HG03095 (cell line): ENCODE data around the gene NOL4L.

ENCODE experiments used
- ATAC-seq: cut with Tn5 transposase; IDR thresholded peaks from one replicate; pipeline ENCODE4 v1.9.1; 2021; ENCODE audit warnings: moderate library complexity; ENCODE audit not compliant: unreplicated experiment

NOL4L gene

GRCh38 chr20:32613192-32614053, 28.3 kb upstream of the NOL4L start:
- no peak for ATAC-seq

DNA sequence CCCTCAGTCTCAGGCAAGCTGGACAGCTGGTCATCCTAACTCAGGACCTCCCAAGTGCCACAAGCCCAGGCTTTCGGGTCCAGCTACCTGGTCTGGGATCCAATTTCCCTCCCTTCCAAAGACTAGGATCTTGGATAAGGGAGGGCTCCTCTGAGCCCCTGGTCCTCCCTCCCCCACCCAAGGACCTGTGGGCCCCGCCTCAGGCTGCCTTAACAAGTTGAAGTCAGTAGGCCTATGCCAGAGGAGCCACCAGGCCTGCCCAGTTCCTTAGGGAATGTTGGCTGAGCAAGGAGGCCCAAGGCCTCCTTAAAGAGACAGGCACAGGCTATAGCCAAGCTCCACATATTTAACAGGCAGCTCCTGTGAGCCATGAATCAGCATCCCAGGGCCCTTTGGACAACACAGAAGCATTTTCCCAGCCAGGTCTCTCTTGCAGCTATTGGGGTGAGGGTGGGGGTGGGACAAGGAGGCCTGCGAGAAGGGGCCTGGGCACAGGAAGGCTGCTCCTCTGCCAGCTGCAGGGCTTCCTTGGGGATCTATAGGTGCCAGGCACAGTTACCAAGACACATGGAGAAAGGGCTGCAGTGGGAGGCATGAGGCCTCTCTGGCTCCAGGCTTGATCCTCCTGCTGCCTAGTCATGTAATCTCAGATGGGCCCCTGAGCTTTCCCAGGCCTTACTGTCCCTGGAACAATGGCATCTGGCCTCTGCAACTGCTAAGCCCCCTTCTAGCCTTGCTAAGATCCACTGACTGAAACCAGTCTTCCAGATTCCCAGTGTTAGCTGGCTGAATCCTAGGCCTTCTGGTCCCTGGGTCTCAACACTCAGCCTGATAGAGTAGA, 27.4 kb upstream of the NOL4L start:
- ATAC-seq: no peak

GRCh38 chr20:32611868-32612267, 26.7 kb upstream of the NOL4L start:
- no peak for ATAC-seq

- no peak for ATAC-seq
These were observed 26.2 kb upstream of the NOL4L start for GRCh38 chr20:32611286-32611685.

- no peak for ATAC-seq
These were observed 25.5 kb upstream of the NOL4L start for GRCh38 chr20:32610472-32611218.

- no peak for ATAC-seq
These were observed 24.9 kb upstream of the NOL4L start for GRCh38 chr20:32609993-32610392.

DNA sequence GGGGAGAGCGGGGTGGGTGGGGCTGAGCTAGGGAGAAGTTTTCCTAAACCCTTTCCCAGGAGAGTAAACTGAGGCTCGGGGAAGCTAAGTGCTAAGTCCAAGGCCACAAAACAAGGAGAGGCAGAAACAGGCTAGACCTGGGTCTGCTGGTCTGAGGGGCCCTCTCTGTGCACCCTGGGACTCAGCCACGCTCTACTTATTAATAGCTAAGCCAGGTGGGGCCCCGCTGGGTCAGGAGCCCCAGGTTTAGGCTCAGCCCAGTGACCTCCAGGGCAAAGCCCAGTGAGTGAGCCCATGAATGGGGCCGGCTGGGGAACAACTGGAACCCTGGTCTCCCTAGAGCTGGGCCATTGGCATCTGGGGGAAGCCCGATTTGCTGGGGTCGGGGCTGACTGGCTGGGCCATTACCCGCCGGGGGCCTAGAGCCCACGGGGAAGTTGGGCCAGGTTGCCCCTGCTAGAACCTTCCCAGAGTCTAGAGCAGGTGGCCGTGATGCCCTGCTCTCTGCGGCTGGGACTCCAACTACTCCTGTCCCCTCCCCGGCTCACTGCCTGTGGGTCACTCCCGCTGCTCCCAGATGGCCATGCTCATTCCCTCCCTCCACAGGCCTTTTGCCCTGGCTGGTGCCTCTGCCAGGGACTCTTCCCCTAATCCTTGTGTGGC, 24.1 kb upstream of the NOL4L start:
- no peak for ATAC-seq

- ATAC-seq: no peak
These were observed 23.5 kb upstream of the NOL4L start for GRCh38 chr20:32608664-32609015.

DNA sequence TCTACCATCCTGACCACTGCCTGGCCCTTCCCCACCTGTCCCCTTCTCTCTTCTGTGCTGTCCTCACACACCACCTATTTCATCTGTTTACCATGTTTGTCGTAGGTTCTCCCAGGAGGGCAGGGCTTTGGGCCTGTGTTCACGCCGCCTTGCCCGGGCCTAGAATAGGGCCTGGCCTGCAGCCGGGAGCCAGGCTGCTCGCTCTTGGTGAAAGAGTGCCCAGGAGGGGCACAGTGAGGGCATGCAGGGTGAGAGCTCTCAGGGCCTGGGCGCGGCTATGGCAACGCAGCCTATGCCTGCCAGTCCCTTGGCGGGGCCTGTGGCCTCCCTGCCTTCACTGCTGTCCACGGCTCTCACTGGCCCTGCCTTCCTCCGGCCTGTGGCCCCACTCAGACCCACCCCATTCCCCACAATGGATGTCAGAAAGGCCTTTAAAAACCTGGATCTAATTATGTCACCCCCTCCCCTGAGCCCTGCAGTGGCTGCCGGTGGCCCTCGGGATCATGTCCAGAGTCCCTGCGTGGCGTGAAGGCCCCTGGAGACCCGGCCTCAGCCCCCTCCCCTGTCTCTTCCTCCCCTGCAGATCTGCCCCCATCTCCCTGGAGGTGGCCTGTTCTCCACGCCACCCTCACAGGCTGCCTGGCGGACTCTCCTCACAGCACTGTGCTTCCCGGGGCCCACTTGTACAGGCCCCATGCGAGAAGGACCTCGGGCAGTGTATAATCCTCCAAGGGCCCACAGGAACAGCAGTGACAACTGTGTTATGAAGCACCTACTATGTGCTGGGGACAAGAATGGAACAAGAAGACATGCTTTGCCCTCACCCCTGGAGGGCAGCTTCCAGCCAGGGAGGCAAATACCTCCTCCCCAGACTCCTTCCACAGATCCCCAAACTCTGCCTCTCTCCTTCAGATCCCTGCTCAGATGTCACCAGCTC, 22.9 kb upstream of the NOL4L start:
- ATAC-seq: no peak

DNA sequence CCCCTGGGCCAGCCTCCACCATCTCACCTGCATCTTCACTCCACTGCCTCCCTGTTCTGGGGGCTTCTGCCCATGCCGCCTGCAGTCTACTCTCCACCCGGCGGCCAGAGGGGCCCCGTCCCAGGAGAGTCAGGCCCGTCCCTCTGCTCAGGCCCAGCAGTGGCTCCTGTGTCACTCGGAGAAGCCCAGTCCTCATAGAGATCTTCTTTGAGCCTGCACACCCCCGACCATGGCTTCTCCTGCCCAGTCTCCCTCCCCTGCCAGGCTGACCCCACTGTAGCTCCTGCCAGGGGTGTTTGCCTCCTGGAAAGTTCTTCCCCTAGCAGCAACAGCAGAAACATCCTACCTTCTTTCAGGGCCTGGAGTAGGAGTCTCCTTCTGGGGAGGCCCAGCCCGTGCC, 22.2 kb upstream of the NOL4L start:
- ATAC-seq: no peak

- ATAC-seq: no peak
These were observed 21.7 kb upstream of the NOL4L start for GRCh38 chr20:32606790-32607189.

DNA sequence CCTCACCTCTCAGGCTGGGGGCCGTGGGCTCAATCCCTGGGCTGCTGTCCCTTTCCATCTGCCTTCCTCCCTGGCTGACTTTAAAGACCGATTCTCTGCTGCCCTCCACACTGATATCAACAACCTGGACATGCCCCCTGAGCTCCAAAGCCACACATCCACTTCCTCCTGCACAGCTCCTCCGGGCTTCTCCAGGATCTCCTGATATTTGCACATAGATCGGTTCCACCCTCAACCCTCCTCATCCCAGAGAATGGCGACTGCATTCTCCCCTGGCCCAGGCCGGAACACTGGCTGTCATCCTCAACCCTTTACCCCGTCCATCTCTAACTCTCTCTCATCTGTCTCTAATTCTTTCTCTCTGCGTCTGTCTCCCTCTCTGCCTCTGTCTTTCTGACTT, 21.0 kb upstream of the NOL4L start:
- no peak for ATAC-seq

DNA sequence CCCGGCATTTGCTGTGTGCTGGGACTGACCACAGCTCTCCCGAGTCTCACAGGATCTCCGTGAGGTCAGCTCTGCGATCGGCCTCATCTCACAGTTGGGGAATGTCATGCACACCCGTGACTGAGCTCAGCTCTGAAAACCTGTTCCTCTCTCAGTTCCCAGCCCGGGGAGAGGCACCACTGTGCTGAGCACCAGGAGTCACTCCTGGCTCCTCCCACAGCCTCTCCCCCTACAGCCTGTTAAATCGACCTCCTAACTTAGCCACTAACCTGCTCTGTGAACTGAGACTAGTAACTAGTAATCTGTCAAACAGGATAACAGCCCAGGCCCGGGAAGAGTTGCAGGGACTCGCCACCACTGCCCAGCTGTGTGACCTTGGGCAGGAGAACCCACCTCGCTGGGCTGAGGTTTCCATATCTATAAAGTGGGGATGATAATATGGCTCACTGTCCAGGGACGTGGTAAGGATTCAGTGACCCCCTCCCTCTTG, 20.1 kb upstream of the NOL4L start:
- no peak for ATAC-seq

DNA sequence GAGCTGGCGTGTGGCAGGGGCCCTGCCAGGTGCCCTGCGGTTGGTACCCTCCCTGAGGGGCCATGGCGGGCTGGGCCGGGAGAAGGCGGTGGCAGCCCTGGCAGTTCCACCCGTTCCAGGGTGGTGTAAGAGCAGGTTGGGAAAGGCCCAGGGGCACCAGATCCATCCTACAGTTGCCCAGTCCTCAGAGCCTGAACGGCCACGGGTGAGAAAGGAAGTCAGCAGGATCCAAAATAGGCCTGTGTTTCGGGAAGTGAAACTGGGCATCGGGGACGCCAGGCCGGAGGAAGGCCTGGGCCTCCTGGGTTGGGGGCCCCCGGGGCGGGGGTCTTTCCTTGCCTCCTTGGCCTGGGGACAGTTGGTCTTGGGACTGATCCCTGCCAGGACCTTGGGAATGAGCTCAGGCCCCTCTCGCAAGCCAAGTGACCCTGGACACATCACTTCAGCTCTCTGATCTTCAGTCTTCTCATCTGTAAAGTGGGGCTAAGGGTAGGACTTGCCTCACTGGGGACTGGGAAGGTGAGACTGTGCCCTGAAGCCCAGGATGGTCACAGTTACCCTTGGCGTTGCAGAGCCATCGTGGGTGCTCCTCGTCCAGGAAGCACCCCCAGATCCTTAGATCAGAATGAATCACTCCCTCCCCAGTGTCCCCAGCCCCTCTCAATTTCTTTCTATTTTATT, 18.1 kb upstream of the NOL4L start:
- no peak for ATAC-seq

- no peak for ATAC-seq
These were observed 17.1 kb upstream of the NOL4L start for GRCh38 chr20:32602273-32602672.

DNA sequence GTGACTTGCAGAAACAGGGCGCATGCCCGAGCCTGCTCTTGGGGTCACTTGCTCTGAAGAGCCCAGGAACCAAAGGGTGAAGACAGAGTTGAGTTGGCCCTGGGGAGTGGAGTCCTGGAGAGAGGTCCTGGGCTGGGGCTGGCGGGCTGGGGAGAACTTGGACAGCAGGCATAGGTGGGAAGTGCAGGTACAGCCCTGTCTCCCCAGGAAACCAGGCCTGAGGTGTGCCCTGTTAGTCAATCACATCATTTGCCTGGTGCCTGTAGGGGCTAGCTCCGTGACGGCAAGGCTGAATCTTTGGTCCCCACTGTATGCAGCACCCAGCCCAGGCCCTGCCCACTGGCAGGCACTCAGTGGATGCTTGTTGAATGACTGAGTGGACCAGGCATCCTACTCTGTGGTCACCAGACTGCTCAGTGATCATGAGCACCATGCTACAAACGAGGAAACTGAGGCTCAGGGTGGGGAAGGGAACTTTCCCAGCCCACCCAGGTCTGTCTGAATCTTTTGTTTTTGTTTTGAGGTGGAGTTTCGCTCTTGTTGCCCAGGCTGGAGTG, 15.6 kb upstream of the NOL4L start:
- no peak for ATAC-seq

GRCh38 chr20:32599783-32600340, 14.7 kb upstream of the NOL4L start:
- no peak for ATAC-seq

DNA sequence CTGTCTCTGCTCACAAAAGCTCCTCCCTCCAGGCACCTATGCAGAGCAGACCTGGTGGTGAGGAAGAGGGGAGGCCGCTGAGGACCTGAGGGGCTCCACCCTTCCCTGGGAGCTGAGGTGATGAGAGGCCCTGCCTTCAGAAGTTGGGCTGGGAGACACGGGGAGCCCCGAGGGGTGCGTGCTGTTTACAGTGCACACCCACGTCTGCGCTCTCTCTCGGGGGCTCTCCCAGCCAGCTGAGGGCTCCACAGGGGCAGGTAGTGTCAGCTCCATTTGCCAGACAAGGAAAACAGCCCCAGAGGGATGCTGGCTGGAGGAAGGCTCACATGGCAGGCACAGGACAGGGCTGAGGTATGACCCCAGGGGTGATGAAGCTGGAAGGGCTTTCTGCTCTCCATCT, 13.5 kb upstream of the NOL4L start:
- no peak for ATAC-seq

GRCh38 chr20:32597714-32598113, 12.6 kb upstream of the NOL4L start:
- no peak for ATAC-seq
